DND-41 (cell line): ENCODE measurements around the gene MRE11.

Experiments used
- ATAC-seq: fragments of 200-7000 bp; cut with Tn5 transposase; 3 replicates; pipeline ENCODE4 v1.9.1; 2021; ENCODE audit warnings: low read depth; ENCODE audit not compliant: insufficient read depth
- DNase-seq: peaks from one replicate; pipeline ENCODE4 v3.0.0-alpha.2; 2020
- H2AFZ ChIP-seq: 2 replicates; pipeline ENCODE4 v1.6.0; 2012; ENCODE audit warnings: low read depth, low read length
- H3K27ac ChIP-seq: 2 replicates; pipeline ENCODE4 v1.5.1; 2012; ENCODE audit warnings: low read length, inconsistent platforms
- H3K27me3 ChIP-seq: fragments of 200-600 bp; sonication (generic); 2 replicates; pipeline ENCODE4 v1.6.0; 2012; ENCODE audit warnings: low read length, mild to moderate bottlenecking, inconsistent platforms; ENCODE audit not compliant: insufficient read depth, poor library complexity
- H3K36me3 ChIP-seq: 2 replicates; pipeline ENCODE4 v1.5.1; 2012; ENCODE audit warnings: low read length, inconsistent platforms; ENCODE audit not compliant: insufficient read depth
- H3K4me1 ChIP-seq: 2 replicates; pipeline ENCODE4 v1.5.1; 2012; ENCODE audit warnings: mild to moderate bottlenecking, low read length; ENCODE audit not compliant: insufficient read depth
- H3K4me2 ChIP-seq: 2 replicates; pipeline ENCODE4 v1.6.0; 2012; ENCODE audit warnings: mild to moderate bottlenecking, moderate library complexity, low read length, inconsistent platforms; ENCODE audit not compliant: insufficient read depth
- H3K4me3 ChIP-seq, 2 experiments: fragments of 200-600 bp in 1 of 2; shearing (Covaris generic) in 1 of 2; 2 replicates each; pipeline ENCODE4 v1.5.1; 2012 to 2016; ENCODE audit warnings: inconsistent platforms in 2 of 2, low read length in 2 of 2, mild to moderate bottlenecking in 2 of 2, low read depth in 1 of 2, moderate library complexity in 1 of 2
- H3K79me2 ChIP-seq: 2 replicates; pipeline ENCODE4 v1.6.0; 2012; ENCODE audit warnings: low read length, inconsistent platforms; ENCODE audit not compliant: insufficient read depth
- H3K9ac ChIP-seq: 2 replicates; pipeline ENCODE4 v1.6.0; 2012; ENCODE audit warnings: low read depth, mild to moderate bottlenecking, inconsistent platforms, low read length, moderate library complexity
- H3K9me3 ChIP-seq: 2 replicates; pipeline ENCODE4 v1.5.1; 2012; ENCODE audit warnings: low read length, moderate library complexity, mild to moderate bottlenecking, inconsistent platforms; ENCODE audit not compliant: insufficient read depth, severe bottlenecking
- H4K20me1 ChIP-seq: 2 replicates; pipeline ENCODE4 v1.6.0; 2012; ENCODE audit warnings: low read length; ENCODE audit not compliant: insufficient read depth
- EZH2 ChIP-seq: IDR thresholded peaks from 3 replicates; pipeline ENCODE4 v1.6.1; 2012; ENCODE audit warnings: borderline replicate concordance, low read depth, mild to moderate bottlenecking, moderate library complexity, low read length, inconsistent platforms; ENCODE audit not compliant: severe bottlenecking
- TF ChIP-seq, protein P1 (sequence below): IDR thresholded peaks from 2 replicates; pipeline ENCODE4 v1.5.1; 2012; ENCODE audit warnings: borderline replicate concordance, low read length, moderate library complexity, mild to moderate bottlenecking; ENCODE audit not compliant: poor library complexity, severe bottlenecking; ENCODE audit errors: extremely low read depth

MRE11 gene

DNA sequence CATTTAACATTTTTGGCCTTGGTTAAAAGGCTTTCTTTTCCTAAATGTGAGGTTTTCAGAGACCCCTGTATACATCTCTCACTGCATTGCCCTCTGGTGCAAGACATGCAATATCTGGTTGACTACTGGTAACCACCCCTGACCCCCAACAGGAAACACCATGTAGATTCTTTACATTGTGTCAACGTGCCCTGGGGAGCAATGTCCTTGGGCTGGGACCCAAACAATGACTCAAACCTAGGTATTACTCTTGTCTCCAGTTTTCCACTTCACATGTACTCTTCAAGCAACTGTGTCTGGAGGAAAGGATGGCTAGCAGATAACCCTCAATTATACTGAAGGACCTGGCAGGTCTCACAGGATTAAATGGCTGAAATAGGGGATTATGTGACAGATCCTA is 91.3 kb downstream of the MRE11 start:
- Histone ChIP-seq H3K79me2 (no peaks in the 10 kb centered on the region), H3K27ac (no peak overlapping the region), H3K4me3 (no peak overlapping the region), H3K9me3 (no peaks in the 10 kb centered on the region), H2AFZ (no peak overlapping the region), H3K4me2 (no peak overlapping the region), H4K20me1 (no peaks in the 10 kb centered on the region), H3K36me3 (no peaks in the 10 kb centered on the region), H3K9ac (no peak overlapping the region), H3K4me1 (no peaks in the 10 kb centered on the region), H3K27me3 (no peaks in the 10 kb centered on the region)
- no peak for DNase-seq
- ATAC-seq: no peak
- TF ChIP-seq EZH2: no peak
- TF ChIP-seq, protein P1, sequence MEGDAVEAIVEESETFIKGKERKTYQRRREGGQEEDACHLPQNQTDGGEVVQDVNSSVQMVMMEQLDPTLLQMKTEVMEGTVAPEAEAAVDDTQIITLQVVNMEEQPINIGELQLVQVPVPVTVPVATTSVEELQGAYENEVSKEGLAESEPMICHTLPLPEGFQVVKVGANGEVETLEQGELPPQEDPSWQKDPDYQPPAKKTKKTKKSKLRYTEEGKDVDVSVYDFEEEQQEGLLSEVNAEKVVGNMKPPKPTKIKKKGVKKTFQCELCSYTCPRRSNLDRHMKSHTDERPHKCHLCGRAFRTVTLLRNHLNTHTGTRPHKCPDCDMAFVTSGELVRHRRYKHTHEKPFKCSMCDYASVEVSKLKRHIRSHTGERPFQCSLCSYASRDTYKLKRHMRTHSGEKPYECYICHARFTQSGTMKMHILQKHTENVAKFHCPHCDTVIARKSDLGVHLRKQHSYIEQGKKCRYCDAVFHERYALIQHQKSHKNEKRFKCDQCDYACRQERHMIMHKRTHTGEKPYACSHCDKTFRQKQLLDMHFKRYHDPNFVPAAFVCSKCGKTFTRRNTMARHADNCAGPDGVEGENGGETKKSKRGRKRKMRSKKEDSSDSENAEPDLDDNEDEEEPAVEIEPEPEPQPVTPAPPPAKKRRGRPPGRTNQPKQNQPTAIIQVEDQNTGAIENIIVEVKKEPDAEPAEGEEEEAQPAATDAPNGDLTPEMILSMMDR: no peak

DNA sequence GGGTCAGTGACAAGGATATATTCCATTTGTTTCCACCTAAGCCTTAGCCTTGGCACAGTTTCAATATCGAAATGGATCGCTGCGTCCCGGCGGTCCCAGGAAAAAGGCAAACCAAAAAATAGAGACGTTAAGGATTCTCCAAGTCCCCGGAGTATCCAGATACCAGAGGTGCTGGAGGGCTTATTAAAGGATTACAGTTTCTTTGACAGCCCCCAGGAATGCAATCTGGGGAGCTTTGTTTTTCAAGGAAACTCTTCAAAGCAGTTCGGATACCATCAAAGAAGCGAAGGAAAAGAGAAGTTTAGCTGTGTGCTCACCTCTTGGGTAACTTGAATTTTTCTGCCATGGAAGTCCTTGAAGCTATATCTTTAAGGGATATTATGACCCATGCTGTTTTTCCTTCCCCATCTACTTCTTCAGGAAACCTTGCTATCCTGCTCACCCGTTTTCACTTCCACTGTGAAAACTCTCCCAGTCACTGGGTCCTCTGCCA is 91.8 kb downstream of the MRE11 start:
- H3K9ac ChIP-seq: no peak overlapping the region
- ATAC-seq (no peak), DNase-seq (no peak)
- H3K4me1 ChIP-seq: no peaks in the 10 kb centered on the region
- H2AFZ ChIP-seq: no peak overlapping the region
- H3K36me3 ChIP-seq: no peaks in the 10 kb centered on the region
- H3K4me2 ChIP-seq: no peak overlapping the region
- H3K9me3 ChIP-seq: no peaks in the 10 kb centered on the region
- H3K27ac ChIP-seq: no peak overlapping the region
- no peaks in the 10 kb centered on the region for H3K79me2 ChIP-seq
- no peaks in the 10 kb centered on the region for H3K27me3 ChIP-seq
- TF ChIP-seq EZH2: no peak
- TF ChIP-seq, protein P1: no peak
- H3K4me3 ChIP-seq: no peak overlapping the region
- H4K20me1 ChIP-seq: no peaks in the 10 kb centered on the region

GRCh38 chr11:94400839-94401772 is 92.5 kb downstream of the MRE11 start, which contains the start of gene GPR83:
Gene GPR83, minus strand, starts transcription at chr11:94401419. Its CDS starts 172 bp downstream, at chr11:94401247.
- Histone ChIP-seq H3K36me3 (no peaks in the 10 kb centered on the region), H4K20me1 (no peaks in the 10 kb centered on the region), H2AFZ (no peak within 1 kb of the TSS), H3K9me3 (no peaks in the 10 kb centered on the region), H3K27ac (no peak within 1 kb of the TSS), H3K4me1 (no peaks in the 10 kb centered on the region), H3K4me2 (no peak within 1 kb of the TSS), H3K9ac (no peak within 1 kb of the TSS), H3K79me2 (no peaks in the 10 kb centered on the region), H3K4me3 (no peak within 1 kb of the TSS), H3K27me3 (no peaks in the 10 kb centered on the region)
- DNase-seq: no peak
- no peak; the same call in 2 of the 3 replicates for ATAC-seq
- TF ChIP-seq, protein P1: no peak
